Endothelial cell of umbilical vein (primary cell): Measurements from ENCODE around the gene SUSD6. TPM values are rescaled to one million over a fixed set of nuclear protein-coding genes. Genes with fewer than 3 reads are reported as not detected.

Experiments used
- BruUV-seq: library from RNA; stranded (reverse); fragments of 400-500 nt; replicated peaks from 2 replicates; lab custom pipeline; 2021; lab: Mats Ljungman, UMichigan
- CTCF ChIA-PET: fragments of 300-600, 350-600 bp; sonication (Branson Sonifier 250); formaldehyde crosslinking; loops from one replicate; lab custom pipeline; 2021; ENCODE audit warnings: antibody characterized with exemption, inconsistent platforms; lab: Charles Lee
- POLR2A ChIA-PET: fragments of 300-600, 350-600 bp; sonication (Branson Sonifier 250); formaldehyde crosslinking; loops from one replicate; lab custom pipeline; 2021; ENCODE audit warnings: antibody characterized with exemption, inconsistent platforms; lab: Charles Lee
- DNase-seq: peaks from one replicate; pipeline ENCODE4 v3.0.0-alpha.2; 2011; ENCODE audit warnings: low read depth, low spot score
- FAIRE-seq: peaks from 2 replicates; lab custom pipeline; 2011; peaks lifted over from hg19 to GRCh38; lab: Jason Lieb, UNC
- H2AFZ ChIP-seq: 2 replicates; pipeline ENCODE4 v1.6.0; 2012; ENCODE audit warnings: low read depth, low read length, control low read depth, inconsistent platforms
- H3K27ac ChIP-seq: 2 replicates; pipeline ENCODE4 v1.5.1; 2011; ENCODE audit warnings: low read depth, mild to moderate bottlenecking, control low read depth, low read length, moderate library complexity; ENCODE audit not compliant: insufficient read depth
- H3K27me3 ChIP-seq, 2 experiments: 2 replicates each; pipeline versions ENCODE4 v1.6.0 to v1.6.1; 2011; ENCODE audit warnings: low read length in 2 of 2, mixed read lengths in 1 of 2; ENCODE audit not compliant: control insufficient read depth in 2 of 2, insufficient read depth in 2 of 2
- H3K36me3 ChIP-seq, 2 experiments: 2 replicates in 1 of 2; 3 replicates in 1 of 2; pipeline ENCODE4 v1.5.1; 2011; ENCODE audit warnings: low read length in 2 of 2, mild to moderate bottlenecking in 1 of 2, moderate library complexity in 1 of 2; ENCODE audit not compliant: control insufficient read depth in 2 of 2, insufficient read depth in 2 of 2; ENCODE audit errors: extremely low read depth in 1 of 2
- H3K4me1 ChIP-seq: 3 replicates; pipeline ENCODE4 v1.5.1; 2011; ENCODE audit warnings: mild to moderate bottlenecking, low read length; ENCODE audit not compliant: control insufficient read depth, insufficient read depth; ENCODE audit errors: extremely low read depth
- H3K4me2 ChIP-seq: 2 replicates; pipeline ENCODE4 v1.6.1; 2011; ENCODE audit warnings: low read length, control low read depth, mixed read lengths; ENCODE audit not compliant: insufficient read depth
- H3K4me3 ChIP-seq, 3 experiments: fragments of 200-600 bp in 1 of 3; sonication (generic), shearing (Covaris generic) in 1 of 3; replicated peaks in 1 of 3; 2 replicates each; pipeline ENCODE4 v1.5.1; 2011 to 2016; ENCODE audit warnings: control low read depth in 3 of 3, low read length in 3 of 3, mild to moderate bottlenecking in 2 of 3, inconsistent platforms in 1 of 3, low read depth in 1 of 3, moderate library complexity in 1 of 3; ENCODE audit not compliant: insufficient read depth in 1 of 3
- H3K79me2 ChIP-seq: 2 replicates; pipeline ENCODE4 v1.6.0; 2012; ENCODE audit warnings: low read length, inconsistent platforms; ENCODE audit not compliant: control insufficient read depth, insufficient read depth
- H3K9ac ChIP-seq: replicated peaks from 2 replicates; pipeline ENCODE3; 2011; ENCODE audit warnings: low read length, control low read depth; ENCODE audit not compliant: insufficient read depth; ENCODE audit errors: extremely low read depth
- H3K9me1 ChIP-seq: replicated peaks from 3 replicates; pipeline ENCODE4 v1.6.0; 2011; ENCODE audit warnings: mild to moderate bottlenecking, low read length; ENCODE audit not compliant: control insufficient read depth, insufficient read depth; ENCODE audit errors: extremely low read depth
- H3K9me3 ChIP-seq: replicated peaks from 2 replicates; pipeline ENCODE4 v1.5.1; 2012; ENCODE audit warnings: low read length, inconsistent platforms; ENCODE audit not compliant: control insufficient read depth, insufficient read depth
- H4K20me1 ChIP-seq: replicated peaks from 2 replicates; pipeline ENCODE3; 2011; ENCODE audit warnings: mild to moderate bottlenecking, low read length; ENCODE audit not compliant: control insufficient read depth, insufficient read depth; ENCODE audit errors: extremely low read depth
- EZH2 ChIP-seq: IDR thresholded peaks from 2 replicates; pipeline ENCODE4 v1.6.1; 2012; ENCODE audit warnings: borderline replicate concordance, low read depth, mild to moderate bottlenecking, moderate library complexity, low read length, inconsistent platforms; ENCODE audit not compliant: severe bottlenecking
- FOS ChIP-seq: IDR thresholded peaks from 2 replicates; pipeline ENCODE4 v1.6.1; 2011; ENCODE audit warnings: mild to moderate bottlenecking, low read length, moderate library complexity, borderline replicate concordance; ENCODE audit not compliant: insufficient read depth
- GATA2 ChIP-seq: IDR thresholded peaks from 2 replicates; pipeline ENCODE4 v1.7.0; 2011; ENCODE audit warnings: low read depth, mild to moderate bottlenecking, moderate library complexity, mixed read lengths, low read length; ENCODE audit not compliant: insufficient read length, insufficient read depth
- JUN ChIP-seq: IDR thresholded peaks from 2 replicates; pipeline ENCODE4 v1.6.1; 2011; ENCODE audit warnings: borderline replicate concordance, low read depth; ENCODE audit not compliant: insufficient read length, insufficient read depth
- MYC ChIP-seq: IDR thresholded peaks from one replicate; pipeline ENCODE4 v1.6.1; 2011; ENCODE audit warnings: mild to moderate bottlenecking, low read depth, low read length
- POLR2A ChIP-seq: IDR thresholded peaks from 2 replicates; pipeline ENCODE4 v1.6.1; 2012; ENCODE audit warnings: low read depth, mild to moderate bottlenecking, control low read depth, low read length
- POLR2AphosphoS5 ChIP-seq: IDR thresholded peaks from 2 replicates; pipeline ENCODE4 v1.6.1; 2012; ENCODE audit warnings: low read depth, mild to moderate bottlenecking, control low read depth, low read length, moderate library complexity; ENCODE audit not compliant: insufficient read depth
- dilution Hi-C: fragments of 300-500 bp; cut with MboI; formaldehyde crosslinking; loops from one replicate; pipeline ENCODE4 v1.15.0; 2019; ENCODE audit warnings: low sequenced_read_pairs; ENCODE audit not compliant: extremely low pct_ligation_motif_present
- intact Hi-C: fragments of 100-400 bp; cut with micrococcal nuclease; formaldehyde crosslinking; loops from one replicate; pipeline ENCODE4 v1.10.0; 2022
- polyA plus RNA-seq, 4 experiments: library from polyadenylated mRNA; depleted of rRNA in 3 of 4; stranded (reverse) in 3 of 4; unstranded in 1 of 4; fragments of >200 nt; gene quantifications; 2 replicates each; pipeline versions ENCODE4 v1.2.1 to v1.2.3, GENCODE V29; 2011 to 2012; ENCODE audit warnings: missing spikeins in 1 of 4
- total RNA-seq: library from RNA; stranded (reverse); gene quantifications from 2 replicates; pipeline ENCODE4 v1.2.3, GENCODE V29; 2021
- TF ChIP-seq, protein P1 (sequence below), 2 donors: IDR thresholded peaks; 1 replicate in 1 of 2; 2 replicates in 1 of 2; pipeline ENCODE4 v1.5.1; 2011; ENCODE audit warnings: low read length in 2 of 2, mild to moderate bottlenecking in 2 of 2, moderate library complexity in 2 of 2, control low read depth in 1 of 2, inconsistent platforms in 1 of 2, low read depth in 1 of 2; ENCODE audit not compliant: insufficient read depth in 1 of 2; ENCODE audit errors: extremely low read depth in 1 of 2
- TF ChIP-seq, protein P2 (sequence below): IDR thresholded peaks from 2 replicates; pipeline ENCODE4 v1.6.1; 2011; ENCODE audit not compliant: insufficient read depth, insufficient read length

Gene SUSD6
- total and polyA plus RNA-seq, 2 donors (not counting 3 experiments of a cell fraction or from before 2014, with no cell fraction given): 13.4 to 19.5 TPM

- Histone ChIP-seq H3K4me3 (no peak overlapping the region), H3K4me2 (no peak overlapping the region), H3K27ac (no peak overlapping the region), H4K20me1 (peaks cover 5% of the 10 kb centered on the region), H3K36me3 (no peaks in the 10 kb centered on the region), H2AFZ (no peak overlapping the region), H3K79me2 (peaks cover 10% of the 10 kb centered on the region), H3K9me3 (no peaks in the 10 kb centered on the region), H3K9ac (no peak overlapping the region), H3K4me1 (peaks cover 9% of the 10 kb centered on the region), H3K9me1 (no peaks in the 10 kb centered on the region), H3K27me3 (no peaks in the 10 kb centered on the region)
- DNase-seq (no peak), FAIRE-seq (no peak)
- TF ChIP-seq EZH2: no peak
- ChIA-PET POLR2A (no interaction called here), CTCF (interaction anchor here (1.1 to 1.4 kb wide), 3 partner anchors 10 to 85 kb away, joined by 3 to 4 read pairs (median 4); no protein-coding TSS in a partner anchor)
- BruUV-seq: no TSS peak
- dilution Hi-C loops (no loop called here), intact Hi-C loops (no loop called here)
Measured at GRCh38 chr14:69669375-69669774, 58.0 kb downstream of the SUSD6 start.

GRCh38 chr14:69670093-69670492, 58.7 kb downstream of the SUSD6 start:
- Histone ChIP-seq H3K27ac (no peak overlapping the region), H3K36me3 (no peaks in the 10 kb centered on the region), H3K9me3 (no peaks in the 10 kb centered on the region), H3K9ac (no peak overlapping the region), H3K27me3 (no peaks in the 10 kb centered on the region), H3K4me1 (peaks cover 9% of the 10 kb centered on the region), H3K4me2 (no peak overlapping the region), H2AFZ (no peak overlapping the region), H4K20me1 (peaks cover 6% of the 10 kb centered on the region), H3K79me2 (peaks cover 12% of the 10 kb centered on the region), H3K9me1 (no peaks in the 10 kb centered on the region), H3K4me3 (no peak overlapping the region)
- TF ChIP-seq GATA2: no peak
- TF ChIP-seq FOS: no peak
- no peak for TF ChIP-seq EZH2
- TF ChIP-seq POLR2A: no peak
- TF ChIP-seq, protein P1, sequence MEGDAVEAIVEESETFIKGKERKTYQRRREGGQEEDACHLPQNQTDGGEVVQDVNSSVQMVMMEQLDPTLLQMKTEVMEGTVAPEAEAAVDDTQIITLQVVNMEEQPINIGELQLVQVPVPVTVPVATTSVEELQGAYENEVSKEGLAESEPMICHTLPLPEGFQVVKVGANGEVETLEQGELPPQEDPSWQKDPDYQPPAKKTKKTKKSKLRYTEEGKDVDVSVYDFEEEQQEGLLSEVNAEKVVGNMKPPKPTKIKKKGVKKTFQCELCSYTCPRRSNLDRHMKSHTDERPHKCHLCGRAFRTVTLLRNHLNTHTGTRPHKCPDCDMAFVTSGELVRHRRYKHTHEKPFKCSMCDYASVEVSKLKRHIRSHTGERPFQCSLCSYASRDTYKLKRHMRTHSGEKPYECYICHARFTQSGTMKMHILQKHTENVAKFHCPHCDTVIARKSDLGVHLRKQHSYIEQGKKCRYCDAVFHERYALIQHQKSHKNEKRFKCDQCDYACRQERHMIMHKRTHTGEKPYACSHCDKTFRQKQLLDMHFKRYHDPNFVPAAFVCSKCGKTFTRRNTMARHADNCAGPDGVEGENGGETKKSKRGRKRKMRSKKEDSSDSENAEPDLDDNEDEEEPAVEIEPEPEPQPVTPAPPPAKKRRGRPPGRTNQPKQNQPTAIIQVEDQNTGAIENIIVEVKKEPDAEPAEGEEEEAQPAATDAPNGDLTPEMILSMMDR (IDR thresholded peaks at IDR 0.05; ENCODE audit: extremely low read depth in 1 of 2, insufficient read depth in 1 of 2, low read depth in 1 of 2, low read length in 2 of 2): no peak
- TF ChIP-seq, protein P2, sequence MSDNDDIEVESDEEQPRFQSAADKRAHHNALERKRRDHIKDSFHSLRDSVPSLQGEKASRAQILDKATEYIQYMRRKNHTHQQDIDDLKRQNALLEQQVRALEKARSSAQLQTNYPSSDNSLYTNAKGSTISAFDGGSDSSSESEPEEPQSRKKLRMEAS: no peak
- no peak for TF ChIP-seq POLR2AphosphoS5
- TF ChIP-seq MYC: no peak
- TF ChIP-seq JUN: no peak
- BruUV-seq: no TSS peak
- no peak for FAIRE-seq
- intact Hi-C loops: loop anchor here (5.0 kb wide), 1 partner anchor 37 kb away; no protein-coding TSS in a partner anchor
- ChIA-PET POLR2A (no interaction called here), CTCF (interaction anchor here (1.1 to 1.4 kb wide), 3 partner anchors 9 to 85 kb away, joined by 3 to 4 read pairs (median 4); no protein-coding TSS in a partner anchor)
- dilution Hi-C loops: no loop called here
- DNase-seq: no peak
